CD4-positive, alpha-beta T cell (primary cell): ENCODE results near the gene ALDH1A1. TPM values are rescaled to one million over a fixed set of nuclear protein-coding genes. Genes with fewer than 3 reads are reported as not detected.

Source experiments
- ATAC-seq: fragments of 200-7000 bp; cut with Tn5 transposase; one replicate; pipeline ENCODE4 v1.10.0; 2022; ENCODE audit warnings: mild to moderate bottlenecking; ENCODE audit not compliant: poor library complexity
- CTCF ChIA-PET: fragments of 350-600 bp; sonication (Branson Sonifier 250); formaldehyde crosslinking; loops from one replicate; lab custom pipeline; 2021; ENCODE audit warnings: antibody characterized with exemption, inconsistent platforms; lab: Charles Lee
- POLR2A ChIA-PET: fragments of 350-600 bp; sonication (Branson Sonifier 250); formaldehyde crosslinking; loops from one replicate; lab custom pipeline; 2021; ENCODE audit warnings: antibody characterized with exemption, inconsistent platforms; lab: Charles Lee
- DNase-seq, 14 experiments: peaks; one replicate each; pipeline ENCODE4 v3.0.0-alpha.2; 2013 to 2020; ENCODE audit warnings: mixed read lengths in 2 of 14
- H3K27ac ChIP-seq, 2 donors: one replicate each; pipeline versions ENCODE4 v1.5.1 to v1.7.0; 2013; ENCODE audit warnings: low read length in 2 of 2, low read depth in 1 of 2, mild to moderate bottlenecking in 1 of 2
- H3K27me3 ChIP-seq, 2 experiments: 1 replicate in 1 of 2; 2 replicates in 1 of 2; pipeline versions ENCODE4 v1.6.1 to v1.7.0; 2013; ENCODE audit warnings: low read length in 2 of 2, control low read depth in 1 of 2, mild to moderate bottlenecking in 1 of 2, moderate library complexity in 1 of 2; ENCODE audit not compliant: insufficient read depth in 2 of 2, control insufficient read depth in 1 of 2
- H3K36me3 ChIP-seq: one replicate; pipeline ENCODE4 v1.6.1; 2013; ENCODE audit warnings: low read length, control low read depth; ENCODE audit not compliant: insufficient read depth
- H3K4me1 ChIP-seq: one replicate; pipeline ENCODE4 v1.6.1; 2013; ENCODE audit warnings: low read length, control low read depth; ENCODE audit not compliant: insufficient read depth
- H3K4me3 ChIP-seq: one replicate; pipeline ENCODE4 v1.5.1; 2013; ENCODE audit warnings: mild to moderate bottlenecking, low read length, moderate library complexity
- H3K9me3 ChIP-seq, 2 experiments: 1 replicate in 1 of 2; 2 replicates in 1 of 2; pipeline versions ENCODE4 v1.6.1 to v1.7.0; 2013; ENCODE audit warnings: low read length in 2 of 2, mild to moderate bottlenecking in 2 of 2, control low read depth in 1 of 2, moderate library complexity in 1 of 2; ENCODE audit not compliant: control insufficient read depth in 1 of 2, insufficient read depth in 1 of 2
- H3K27ac Mint-ChIP-seq: one replicate; pipeline ENCODE4 v1.8.0; 2020; ENCODE audit warnings: mixed read lengths
- H3K27me3 Mint-ChIP-seq: one replicate; pipeline ENCODE4 v1.8.0; 2021; ENCODE audit warnings: mixed read lengths
- H3K36me3 Mint-ChIP-seq: one replicate; pipeline ENCODE4 v1.8.0; 2021; ENCODE audit warnings: low read depth, mixed read lengths
- H3K4me1 Mint-ChIP-seq: one replicate; pipeline ENCODE4 v1.8.0; 2021; ENCODE audit warnings: low read depth, mixed read lengths
- H3K4me3 Mint-ChIP-seq: one replicate; pipeline ENCODE4 v1.8.0; 2020; ENCODE audit warnings: mild to moderate bottlenecking, mixed read lengths
- H3K9me3 Mint-ChIP-seq: one replicate; pipeline ENCODE4 v1.8.0; 2020; ENCODE audit warnings: mixed read lengths
- intact Hi-C, 2 experiments: fragments of 100-400 bp; cut with DNase I in 1 of 2; cut with micrococcal nuclease in 1 of 2; formaldehyde crosslinking; loops; one replicate each; pipeline versions ENCODE4 v1.15.1 to v1.9.0; 2023 to 2025; cut with DNase I, micrococcal nuclease
- total RNA-seq, 174 experiments: library from RNA in 2 of 174; stranded (reverse) in 2 of 174; gene quantifications; one replicate each; pipeline ENCODE4 v1.2.3 and lab custom pipeline; 2021 to 2026
- TF ChIP-seq, protein P1 (sequence below): fragments of 200-600 bp; IDR thresholded peaks from one replicate; pipeline ENCODE4 v1.8.0; 2022; ENCODE audit warnings: antibody characterized with exemption, mild to moderate bottlenecking

The ALDH1A1 gene
- total RNA-seq, 2 experiments from 2014 or later = 0.39 TPM; not detected in 1

DNA sequence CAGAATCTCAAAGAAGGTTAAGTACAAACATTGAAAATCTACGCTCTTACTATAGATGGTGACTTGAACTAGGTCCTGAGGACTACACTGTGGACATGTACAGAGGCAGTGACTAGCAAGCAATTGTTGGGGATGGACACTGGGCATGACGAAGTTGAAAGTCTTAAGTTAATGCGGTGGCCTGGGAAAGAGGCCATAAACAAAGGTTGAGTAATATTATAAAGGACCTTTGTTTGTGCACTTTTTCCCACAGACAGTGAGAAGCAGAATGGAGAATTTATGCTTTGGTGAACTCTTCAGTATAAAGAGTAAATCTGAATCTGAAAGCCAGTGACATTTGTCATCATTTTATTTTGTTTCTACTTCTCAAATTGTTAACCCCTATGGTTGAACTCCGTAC, 15.3 kb downstream of the ALDH1A1 start:
- DNase-seq (no peak), ATAC-seq (no peak)

DNA sequence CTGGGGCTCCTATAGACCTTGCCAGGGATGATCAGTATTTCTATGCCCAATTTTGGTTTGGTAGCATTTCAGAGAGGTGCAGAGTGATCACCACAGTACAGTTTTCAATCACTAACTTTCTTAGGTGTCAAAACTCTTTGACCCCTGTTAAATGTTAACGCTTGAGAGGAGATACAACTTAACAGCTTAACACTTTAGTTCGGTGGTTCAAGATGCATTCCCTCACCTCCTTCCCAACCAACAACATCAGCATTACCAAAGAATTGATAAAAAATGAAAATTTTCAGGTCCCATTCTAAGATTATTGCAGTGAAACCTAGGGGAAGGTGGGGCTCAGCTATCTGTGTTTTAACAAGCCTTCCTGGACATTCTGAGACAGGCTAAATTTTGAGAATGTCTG, 16.2 kb downstream of the ALDH1A1 start:
- no peaks in the 10 kb centered on the region for H3K9me3 Mint-ChIP-seq
- no peaks in the 10 kb centered on the region for H3K36me3 Mint-ChIP-seq
- TF ChIP-seq, protein P1, sequence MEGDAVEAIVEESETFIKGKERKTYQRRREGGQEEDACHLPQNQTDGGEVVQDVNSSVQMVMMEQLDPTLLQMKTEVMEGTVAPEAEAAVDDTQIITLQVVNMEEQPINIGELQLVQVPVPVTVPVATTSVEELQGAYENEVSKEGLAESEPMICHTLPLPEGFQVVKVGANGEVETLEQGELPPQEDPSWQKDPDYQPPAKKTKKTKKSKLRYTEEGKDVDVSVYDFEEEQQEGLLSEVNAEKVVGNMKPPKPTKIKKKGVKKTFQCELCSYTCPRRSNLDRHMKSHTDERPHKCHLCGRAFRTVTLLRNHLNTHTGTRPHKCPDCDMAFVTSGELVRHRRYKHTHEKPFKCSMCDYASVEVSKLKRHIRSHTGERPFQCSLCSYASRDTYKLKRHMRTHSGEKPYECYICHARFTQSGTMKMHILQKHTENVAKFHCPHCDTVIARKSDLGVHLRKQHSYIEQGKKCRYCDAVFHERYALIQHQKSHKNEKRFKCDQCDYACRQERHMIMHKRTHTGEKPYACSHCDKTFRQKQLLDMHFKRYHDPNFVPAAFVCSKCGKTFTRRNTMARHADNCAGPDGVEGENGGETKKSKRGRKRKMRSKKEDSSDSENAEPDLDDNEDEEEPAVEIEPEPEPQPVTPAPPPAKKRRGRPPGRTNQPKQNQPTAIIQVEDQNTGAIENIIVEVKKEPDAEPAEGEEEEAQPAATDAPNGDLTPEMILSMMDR = no peak
- Histone ChIP-seq H3K4me1 (no peaks in the 10 kb centered on the region), H3K36me3 (no peaks in the 10 kb centered on the region), H3K9me3 (no peaks in the 10 kb centered on the region), H3K27ac (no peak overlapping the region), H3K4me3 (no peak overlapping the region), H3K27me3 (peaks cover 0 to 5% of the 10 kb centered on the region in 2 experiments)
- no peak overlapping the region for H3K27ac Mint-ChIP-seq
- ChIA-PET CTCF (no interaction called here), POLR2A (no interaction called here)
- peaks cover 4% of the 10 kb centered on the region for H3K27me3 Mint-ChIP-seq
- no peaks in the 10 kb centered on the region for H3K4me1 Mint-ChIP-seq
- ATAC-seq (no peak), DNase-seq (no peak)
- H3K4me3 Mint-ChIP-seq = no peak overlapping the region
- intact Hi-C loops = no loop called here

More for the DNA sequence above, 15.3 kb downstream of the ALDH1A1 start:
- H3K27ac Mint-ChIP-seq = no peak overlapping the region
- intact Hi-C loops = no loop called here
- H3K9me3 ChIP-seq = no peaks in the 10 kb centered on the region
- peaks cover 0 to 5% of the 10 kb centered on the region in 2 experiments for H3K27me3 ChIP-seq
- H3K4me1 ChIP-seq = no peaks in the 10 kb centered on the region
- H3K27ac ChIP-seq = no peak overlapping the region
- H3K4me3 ChIP-seq = no peak overlapping the region
- CTCF ChIA-PET = no interaction called here
- no peaks in the 10 kb centered on the region for H3K36me3 ChIP-seq
- TF ChIP-seq, protein P1 = no peak
- H3K4me1 Mint-ChIP-seq = no peaks in the 10 kb centered on the region
- H3K27me3 Mint-ChIP-seq = peaks cover 13% of the 10 kb centered on the region
- no peak overlapping the region for H3K4me3 Mint-ChIP-seq
- H3K36me3 Mint-ChIP-seq = no peaks in the 10 kb centered on the region
- POLR2A ChIA-PET = no interaction called here
- no peaks in the 10 kb centered on the region for H3K9me3 Mint-ChIP-seq

GRCh38 chr9:72936266-72936665, 16.6 kb downstream of the ALDH1A1 start:
- H3K4me1 Mint-ChIP-seq = no peaks in the 10 kb centered on the region
- H3K4me3 Mint-ChIP-seq = no peak overlapping the region
- no peaks in the 10 kb centered on the region for H3K4me1 ChIP-seq
- no peaks in the 10 kb centered on the region for H3K27me3 Mint-ChIP-seq
- no peak overlapping the region for H3K27ac Mint-ChIP-seq
- ChIA-PET POLR2A (no interaction called here), CTCF (no interaction called here)
- H3K9me3 ChIP-seq = no peaks in the 10 kb centered on the region
- intact Hi-C loops = no loop called here
- DNase-seq (no peak), ATAC-seq (no peak)
- no peaks in the 10 kb centered on the region for H3K36me3 ChIP-seq
- no peak overlapping the region for H3K4me3 ChIP-seq
- no peak overlapping the region for H3K27ac ChIP-seq
- H3K9me3 Mint-ChIP-seq = no peaks in the 10 kb centered on the region
- peaks cover 0 to 5% of the 10 kb centered on the region in 2 experiments for H3K27me3 ChIP-seq
- H3K36me3 Mint-ChIP-seq = no peaks in the 10 kb centered on the region
- TF ChIP-seq, protein P1 = no peak
